Suprapubic skin (tissue), 4 donors: Measurements from ENCODE around the gene RSPO4. TPM values are rescaled to one million over a fixed set of nuclear protein-coding genes. Genes with fewer than 3 reads are reported as not detected.
A peak's percentile ranks its signal among the peaks of the same experiment; 100 is the strongest.

Experiments
- DNase-seq, 2 donors: peaks; one replicate each; pipeline ENCODE4 v3.0.0-alpha.2; 2019; ENCODE audit warnings: low spot score in 2 of 2
- H3K27ac ChIP-seq: fragments of 200-600 bp; sonication (generic); one replicate; pipeline ENCODE4 v1.5.1; 2019
- H3K27me3 ChIP-seq: fragments of 200-600 bp; sonication (generic); one replicate; pipeline ENCODE4 v1.5.1; 2019
- H3K36me3 ChIP-seq: fragments of 200-600 bp; sonication (generic); one replicate; pipeline ENCODE4 v1.5.1; 2019
- H3K4me1 ChIP-seq: fragments of 200-600 bp; sonication (generic); one replicate; pipeline ENCODE4 v1.5.1; 2019
- H3K4me3 ChIP-seq: fragments of 200-600 bp; sonication (generic); one replicate; pipeline ENCODE4 v1.5.1; 2019; ENCODE audit warnings: mild to moderate bottlenecking
- H3K9me3 ChIP-seq: fragments of 200-600 bp; sonication (generic); one replicate; pipeline ENCODE4 v1.5.1; 2019
- EP300 ChIP-seq: sonication (generic); formaldehyde crosslinking; IDR thresholded peaks from one replicate; pipeline ENCODE4 v1.6.1; 2017; ENCODE audit warnings: antibody characterized with exemption
- POLR2A ChIP-seq, 2 donors: fragments of 450-650 bp; IDR thresholded peaks; one replicate each; pipeline ENCODE4 v1.6.1; 2017; ENCODE audit warnings: antibody characterized with exemption in 2 of 2, mild to moderate bottlenecking in 2 of 2, moderate library complexity in 2 of 2
- POLR2AphosphoS5 ChIP-seq, 3 donors: sonication (generic); formaldehyde crosslinking; IDR thresholded peaks; one replicate each; pipeline ENCODE4 v1.6.1; 2017; ENCODE audit warnings: antibody characterized with exemption in 3 of 3
- WGBS: methylation state at CpG from one replicate; pipeline ENCODE4 v1.1.5; 2018; 5-methylcytosine and 5-hydroxymethylcytosine counted together
- total RNA-seq, 4 donors: library from RNA; depleted of rRNA; stranded (reverse); fragments of >200 nt; gene quantifications; one replicate each; pipeline ENCODE4 v1.1.0, GENCODE V29; 2016
- TF ChIP-seq, protein P1 (sequence below), 2 donors: fragments of 200-600 bp in 1 of 2; fragments of 450-650 bp in 1 of 2; sonication (generic) in 1 of 2; IDR thresholded peaks; one replicate each; pipeline ENCODE4 v1.5.1; 2016 to 2019; ENCODE audit warnings: antibody characterized with exemption in 2 of 2, mild to moderate bottlenecking in 1 of 2, moderate library complexity in 1 of 2

The RSPO4 gene
- total RNA-seq, 4 donors from 2014 or later, result 0.26 to 0.91 (median 0.67) TPM

GRCh38 chr20:910870-911770, 91.0 kb downstream of the RSPO4 start:
- Histone ChIP-seq H3K27ac (peak overlapping the region; percentile 10), H3K36me3 (no peaks in the 10 kb centered on the region), H3K27me3 (peaks cover 22% of the 10 kb centered on the region), H3K9me3 (no peaks in the 10 kb centered on the region), H3K4me1 (no peaks in the 10 kb centered on the region), H3K4me3 (no peak overlapping the region)
- DNase-seq, result no peak
- 65% methylated on average over 12 of the region's 12 CpGs for WGBS
- TF ChIP-seq POLR2AphosphoS5 (IDR thresholded peaks at IDR 0.05), result no peak
- no peak for TF ChIP-seq EP300
- no peak for TF ChIP-seq POLR2A (IDR thresholded peaks at IDR 0.05)
- TF ChIP-seq, protein P1, sequence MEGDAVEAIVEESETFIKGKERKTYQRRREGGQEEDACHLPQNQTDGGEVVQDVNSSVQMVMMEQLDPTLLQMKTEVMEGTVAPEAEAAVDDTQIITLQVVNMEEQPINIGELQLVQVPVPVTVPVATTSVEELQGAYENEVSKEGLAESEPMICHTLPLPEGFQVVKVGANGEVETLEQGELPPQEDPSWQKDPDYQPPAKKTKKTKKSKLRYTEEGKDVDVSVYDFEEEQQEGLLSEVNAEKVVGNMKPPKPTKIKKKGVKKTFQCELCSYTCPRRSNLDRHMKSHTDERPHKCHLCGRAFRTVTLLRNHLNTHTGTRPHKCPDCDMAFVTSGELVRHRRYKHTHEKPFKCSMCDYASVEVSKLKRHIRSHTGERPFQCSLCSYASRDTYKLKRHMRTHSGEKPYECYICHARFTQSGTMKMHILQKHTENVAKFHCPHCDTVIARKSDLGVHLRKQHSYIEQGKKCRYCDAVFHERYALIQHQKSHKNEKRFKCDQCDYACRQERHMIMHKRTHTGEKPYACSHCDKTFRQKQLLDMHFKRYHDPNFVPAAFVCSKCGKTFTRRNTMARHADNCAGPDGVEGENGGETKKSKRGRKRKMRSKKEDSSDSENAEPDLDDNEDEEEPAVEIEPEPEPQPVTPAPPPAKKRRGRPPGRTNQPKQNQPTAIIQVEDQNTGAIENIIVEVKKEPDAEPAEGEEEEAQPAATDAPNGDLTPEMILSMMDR (IDR thresholded peaks at IDR 0.05), result no peak

DNA sequence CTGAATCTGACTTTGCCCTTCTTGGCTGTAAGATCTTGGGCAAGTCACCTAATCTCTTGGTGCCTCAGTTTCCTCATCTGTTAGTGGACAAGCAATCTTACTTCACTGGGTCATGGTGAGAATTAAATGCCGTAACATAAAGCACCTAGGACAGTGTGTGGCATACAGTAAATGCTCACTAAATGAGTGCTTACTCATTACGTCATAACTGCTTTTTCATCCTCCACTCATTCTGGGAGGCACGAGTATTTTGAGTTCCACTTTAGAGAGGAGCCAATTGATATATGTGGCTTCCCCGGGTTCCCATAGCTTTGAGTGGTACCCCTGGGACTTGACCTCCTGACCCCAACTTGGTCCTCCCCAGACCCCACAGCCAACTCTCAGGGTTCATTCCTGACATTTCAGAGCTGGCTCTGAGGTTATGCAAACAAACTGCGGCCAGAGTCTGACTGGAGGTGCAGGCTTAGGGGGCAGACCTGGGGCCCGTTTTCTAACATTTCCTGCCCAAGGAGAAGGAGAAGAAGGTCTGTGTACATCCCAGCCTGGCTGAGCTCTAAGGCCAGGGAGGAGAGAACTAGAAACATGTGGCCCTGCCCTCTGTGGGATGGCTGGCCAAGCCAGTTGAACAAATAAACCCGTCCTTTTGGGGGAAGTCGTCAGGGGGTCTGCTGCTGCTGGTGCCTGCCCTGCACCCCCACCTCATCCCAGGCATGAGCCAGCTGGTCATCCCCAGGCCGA, 91.8 kb downstream of the RSPO4 start:
- no peaks in the 10 kb centered on the region for H3K4me1 ChIP-seq
- H3K27me3 ChIP-seq, result peaks cover 15% of the 10 kb centered on the region
- TF ChIP-seq EP300 (no peak), POLR2AphosphoS5 (IDR thresholded peaks at IDR 0.05) (no peak), POLR2A (IDR thresholded peaks at IDR 0.05) (no peak)
- TF ChIP-seq, protein P1 (IDR thresholded peaks at IDR 0.05), result no peak
- DNase-seq, result no peak
- no peaks in the 10 kb centered on the region for H3K36me3 ChIP-seq
- H3K27ac ChIP-seq, result no peak overlapping the region
- 38% methylated on average over 8 of the region's 9 CpGs for WGBS
- H3K4me3 ChIP-seq, result no peak overlapping the region
- H3K9me3 ChIP-seq, result no peaks in the 10 kb centered on the region

DNA sequence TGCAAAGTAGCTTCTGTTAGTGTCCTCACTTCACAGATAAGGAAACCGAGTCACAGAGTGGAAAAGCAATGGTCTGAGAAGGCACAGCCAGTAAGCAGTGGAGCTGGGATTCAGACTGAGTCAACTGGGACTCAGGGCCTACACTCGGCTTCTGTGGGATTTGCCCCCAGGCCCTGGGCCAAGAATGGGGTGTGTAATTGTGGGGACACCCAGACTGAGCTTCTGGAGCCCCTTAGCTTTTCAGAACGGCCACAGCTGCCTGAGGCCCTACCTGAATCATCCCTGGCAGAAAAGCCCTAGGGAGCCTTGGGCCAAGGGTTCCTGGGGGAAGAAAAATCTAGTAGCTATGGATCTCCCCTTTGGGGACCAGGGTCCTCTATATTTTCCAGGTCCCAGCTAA, 92.5 kb downstream of the RSPO4 start:
- no peak overlapping the region for H3K27ac ChIP-seq
- peaks cover 12% of the 10 kb centered on the region for H3K27me3 ChIP-seq
- 66% methylated on average over 3 of the region's 3 CpGs for WGBS
- no peak for DNase-seq
- no peaks in the 10 kb centered on the region for H3K36me3 ChIP-seq
- TF ChIP-seq EP300 (no peak), POLR2A (IDR thresholded peaks at IDR 0.05) (no peak), POLR2AphosphoS5 (IDR thresholded peaks at IDR 0.05) (no peak)
- TF ChIP-seq, protein P1 (IDR thresholded peaks at IDR 0.05), result no peak
- H3K4me3 ChIP-seq, result no peak overlapping the region
- no peaks in the 10 kb centered on the region for H3K4me1 ChIP-seq
- no peaks in the 10 kb centered on the region for H3K9me3 ChIP-seq

Other genes starting within 250 kb of the RSPO4 start
- 1 to 10 TPM in 3 of 4 donors, under 1 TPM in 1; 0.15 to 8.5 (median 2.2) TPM for gene SLC52A3, start 233.8 kb downstream of the RSPO4 start, total RNA-seq
- gene FAM110A, start 168.6 kb downstream of the RSPO4 start, total RNA-seq, result 10 to 100 TPM; 16.9 to 57.0 (median 37.7) TPM
- 1 to 10 TPM in 1 of 4 donors, under 1 TPM in 3; 0.56 to 2.1 (median 0.71) TPM for gene ANGPT4, start 86.0 kb downstream of the RSPO4 start, total RNA-seq
- gene PSMF1, start 116.3 kb upstream of the RSPO4 start, total RNA-seq, result 100 to 1,000 TPM; 106 to 186 (median 142) TPM
- 1 to 10 TPM; 1.9 to 9.6 (median 3.9) TPM for gene TMEM74B, start 182.7 kb upstream of the RSPO4 start, total RNA-seq
- under 1 TPM in 2 of 4 donors, not detected in 2; 0.89 to 0.97 TPM for gene C20orf202, start 201.1 kb upstream of the RSPO4 start, total RNA-seq
- under 1 TPM in 1 of 4 donors, not detected in 3; 0.34 TPM for gene RAD21L1, start 223.7 kb upstream of the RSPO4 start, total RNA-seq